ENCODE data around the gene EHBP1.
A peak's percentile ranks its signal among the peaks of the same experiment; 100 is the strongest.

EHBP1 gene

GRCh38 chr2:62705007-62705829 lies at the start of gene EHBP1:
TSS of gene EHBP1 (plus strand) at chr2:62705713. CDS start at chr2:62707192, 1,479 bp downstream.
- DNase-seq (ENCODE audit: low spot score) = peak; percentile 100

- no peak for DNase-seq (ENCODE audit: low spot score)
Observed at GRCh38 chr2:62657783-62658182, 47.7 kb upstream of the EHBP1 start.

- DNase-seq (ENCODE audit: low spot score) = no peak
Observed at GRCh38 chr2:62658891-62659290, 46.6 kb upstream of the EHBP1 start.

- no peak for DNase-seq (ENCODE audit: low spot score)
Observed at GRCh38 chr2:62660087-62660486, 45.4 kb upstream of the EHBP1 start.

- DNase-seq (ENCODE audit: low spot score) = no peak
Observed at GRCh38 chr2:62660582-62661262, 44.8 kb upstream of the EHBP1 start.

GRCh38 chr2:62661263-62661635 lies 44.3 kb upstream of the EHBP1 start:
- DNase-seq (ENCODE audit: low spot score) = no peak

GRCh38 chr2:62662131-62662530 lies 43.4 kb upstream of the EHBP1 start:
- DNase-seq (ENCODE audit: low spot score) = no peak

GRCh38 chr2:62662554-62662953 lies 43.0 kb upstream of the EHBP1 start:
- no peak for DNase-seq (ENCODE audit: low spot score)

GRCh38 chr2:62663411-62663810 lies 42.1 kb upstream of the EHBP1 start:
- no peak for DNase-seq (ENCODE audit: low spot score)

GRCh38 chr2:62663920-62664795 lies 41.4 kb upstream of the EHBP1 start:
- DNase-seq (ENCODE audit: low spot score) = no peak

- no peak for DNase-seq (ENCODE audit: low spot score)
Observed at GRCh38 chr2:62665446-62665845, 40.1 kb upstream of the EHBP1 start.

- no peak for DNase-seq (ENCODE audit: low spot score)
Observed at GRCh38 chr2:62669180-62669579, 36.3 kb upstream of the EHBP1 start.

- DNase-seq (ENCODE audit: low spot score) = no peak
Observed at GRCh38 chr2:62672601-62673000, 32.9 kb upstream of the EHBP1 start.

GRCh38 chr2:62675062-62675461 lies 30.5 kb upstream of the EHBP1 start:
- no peak for DNase-seq (ENCODE audit: low spot score)

GRCh38 chr2:62685256-62685655 lies 20.3 kb upstream of the EHBP1 start:
- DNase-seq (ENCODE audit: low spot score) = no peak

- DNase-seq (ENCODE audit: low spot score) = no peak
Observed at GRCh38 chr2:62686012-62686685, 19.4 kb upstream of the EHBP1 start.

GRCh38 chr2:62687636-62688035 lies 17.9 kb upstream of the EHBP1 start:
- DNase-seq (ENCODE audit: low spot score) = no peak

- DNase-seq (ENCODE audit: low spot score) = no peak
Observed at GRCh38 chr2:62688771-62689170, 16.7 kb upstream of the EHBP1 start.

- no peak for DNase-seq (ENCODE audit: low spot score)
Observed at GRCh38 chr2:62691186-62691585, 14.3 kb upstream of the EHBP1 start.

- no peak for DNase-seq (ENCODE audit: low spot score)
Observed at GRCh38 chr2:62692225-62692624, 13.3 kb upstream of the EHBP1 start.

- no peak for DNase-seq (ENCODE audit: low spot score)
Observed at GRCh38 chr2:62698653-62699052, 6.9 kb upstream of the EHBP1 start.

GRCh38 chr2:62704654-62705006 lies 883 bp upstream of the EHBP1 start:
- no peak for DNase-seq (ENCODE audit: low spot score)

All from cerebellar cortex (tissue), 1 donor.